IMR-90 (cell line): ENCODE measurements around the gene HACD2. TPM values are rescaled to one million over a fixed set of nuclear protein-coding genes. Genes with fewer than 3 reads are reported as not detected.

Experiments used
- ATAC-seq: fragments of 200-7000 bp; cut with Tn5 transposase; 2 replicates; pipeline ENCODE4 v1.9.1; 2020; ENCODE audit warnings: low read depth, mild to moderate bottlenecking, moderate library complexity
- BruUV-seq: library from RNA; stranded (reverse); fragments of 400-500 nt; replicated peaks from 2 replicates; lab custom pipeline; 2021; lab: Mats Ljungman, UMichigan
- CTCF ChIA-PET: fragments of 300-600 bp; formaldehyde crosslinking; extraction: SDS; loops from one replicate; lab custom pipeline; 2021; ENCODE audit warnings: antibody characterized with exemption; lab: Yijun Ruan, JAX
- POLR2A ChIA-PET: fragments of 300-600 bp; sonication (Branson Sonifier 250); formaldehyde crosslinking; loops from one replicate; lab custom pipeline; 2022; ENCODE audit warnings: antibody characterized with exemption; ENCODE audit not compliant: unreplicated experiment; lab: Charles Lee
- DNase-seq: peaks from one replicate; pipeline ENCODE4 v3.0.0; 2013
- H2AFZ ChIP-seq: replicated peaks from 2 replicates; pipeline ENCODE3; 2013; ENCODE audit warnings: low read length, mild to moderate bottlenecking; ENCODE audit not compliant: poor library complexity
- H2AK5ac ChIP-seq: 2 replicates; pipeline ENCODE4 v1.6.1; 2013; ENCODE audit warnings: low read depth, low read length, inconsistent platforms
- H2AK9ac ChIP-seq: replicated peaks from 2 replicates; pipeline ENCODE3; 2013; ENCODE audit warnings: mild to moderate bottlenecking, low read depth, low read length, moderate library complexity; ENCODE audit not compliant: poor library complexity
- H2BK120ac ChIP-seq: 2 replicates; pipeline ENCODE4 v1.6.1; 2013; ENCODE audit warnings: low read depth, low read length, inconsistent platforms
- H2BK15ac ChIP-seq: 3 replicates; pipeline ENCODE4 v1.6.1; 2013; ENCODE audit warnings: low read depth, low read length, inconsistent platforms
- H2BK20ac ChIP-seq: 2 replicates; pipeline ENCODE4 v1.6.1; 2013; ENCODE audit warnings: low read depth, mild to moderate bottlenecking, inconsistent platforms, low read length, moderate library complexity
- H2BK5ac ChIP-seq: 2 replicates; pipeline ENCODE4 v1.6.1; 2013; ENCODE audit warnings: mild to moderate bottlenecking, low read depth, low read length, inconsistent platforms; ENCODE audit not compliant: poor library complexity, severe bottlenecking
- H3K14ac ChIP-seq: replicated peaks from 2 replicates; pipeline ENCODE4 v1.6.1; 2013; ENCODE audit warnings: low read depth, low read length, inconsistent platforms
- H3K18ac ChIP-seq: 2 replicates; pipeline ENCODE4 v1.6.1; 2013; ENCODE audit warnings: low read depth, low read length, control low read depth
- H3K23ac ChIP-seq: 2 replicates; pipeline ENCODE4 v1.6.1; 2013; ENCODE audit warnings: low read depth, low read length, inconsistent platforms
- H3K27ac ChIP-seq: 2 replicates; pipeline ENCODE4 v1.5.1; 2013; ENCODE audit warnings: mild to moderate bottlenecking, control low read depth, low read length; ENCODE audit not compliant: insufficient read depth
- H3K27me3 ChIP-seq: 2 replicates; pipeline ENCODE4 v1.6.1; 2013; ENCODE audit warnings: low read length; ENCODE audit not compliant: control insufficient read depth, insufficient read depth
- H3K36me3 ChIP-seq: 2 replicates; pipeline ENCODE4 v1.6.1; 2013; ENCODE audit warnings: low read length, mixed read lengths; ENCODE audit not compliant: control insufficient read depth, insufficient read depth
- H3K4ac ChIP-seq: 2 replicates; pipeline ENCODE4 v1.6.1; 2013; ENCODE audit warnings: low read depth, low read length, inconsistent platforms
- H3K4me1 ChIP-seq: 2 replicates; pipeline ENCODE4 v1.6.1; 2013; ENCODE audit warnings: low read length, mixed read lengths; ENCODE audit not compliant: control insufficient read depth, insufficient read depth
- H3K4me2 ChIP-seq: 2 replicates; pipeline ENCODE4 v1.6.1; 2013; ENCODE audit warnings: low read depth, mild to moderate bottlenecking, control low read depth, low read length, moderate library complexity
- H3K4me3 ChIP-seq: 2 replicates; pipeline ENCODE4 v1.5.1; 2013; ENCODE audit warnings: low read depth, mild to moderate bottlenecking, control low read depth, low read length, moderate library complexity; ENCODE audit not compliant: insufficient read depth
- H3K56ac ChIP-seq: 2 replicates; pipeline ENCODE4 v1.6.1; 2013; ENCODE audit warnings: low read length, inconsistent platforms; ENCODE audit not compliant: insufficient read depth; ENCODE audit errors: extremely low read depth
- H3K79me1 ChIP-seq, 2 experiments: 2 replicates each; pipeline ENCODE4 v1.6.1; 2013; ENCODE audit warnings: low read length in 2 of 2, inconsistent platforms in 1 of 2, low read depth in 1 of 2
- H3K9ac ChIP-seq: 2 replicates; pipeline ENCODE4 v1.6.1; 2013; ENCODE audit warnings: low read depth, low read length, control low read depth
- H3K9me1 ChIP-seq: 2 replicates; pipeline ENCODE4 v1.6.1; 2013; ENCODE audit warnings: low read length, inconsistent platforms; ENCODE audit not compliant: insufficient read depth
- H3K9me3 ChIP-seq: 2 replicates; pipeline ENCODE4 v1.6.1; 2013; ENCODE audit warnings: low read length; ENCODE audit not compliant: control insufficient read depth, insufficient read depth
- H4K20me1 ChIP-seq: 2 replicates; pipeline ENCODE4 v1.6.1; 2013; ENCODE audit warnings: low read length, inconsistent platforms; ENCODE audit not compliant: insufficient read depth
- H4K5ac ChIP-seq: 2 replicates; pipeline ENCODE4 v1.6.1; 2013; ENCODE audit warnings: mild to moderate bottlenecking, low read depth, low read length, control low read depth
- H4K8ac ChIP-seq, 2 experiments: 2 replicates each; pipeline ENCODE4 v1.6.1; 2013; ENCODE audit warnings: low read depth in 2 of 2, low read length in 2 of 2, control low read depth in 1 of 2, inconsistent platforms in 1 of 2
- H4K91ac ChIP-seq: 2 replicates; pipeline ENCODE4 v1.6.1; 2013; ENCODE audit warnings: low read depth, low read length, inconsistent platforms; ENCODE audit not compliant: insufficient read depth
- BHLHE40 ChIP-seq: fragments of 150-350 bp; IDR thresholded peaks from 2 replicates; pipeline ENCODE4 v1.6.1; 2016; ENCODE audit warnings: mild to moderate bottlenecking, low read depth, low read length
- FOS ChIP-seq: fragments of 150-350 bp; IDR thresholded peaks from 2 replicates; pipeline ENCODE4 v1.6.1; 2016; ENCODE audit warnings: low read depth, low read length
- MAZ ChIP-seq: IDR thresholded peaks from 2 replicates; pipeline ENCODE4 v1.6.1; 2012; ENCODE audit warnings: low read depth, mild to moderate bottlenecking, low read length, improper control_type of control experiment, moderate library complexity, borderline replicate concordance
- NFE2L2 ChIP-seq: fragments of 150-350 bp; IDR thresholded peaks from 2 replicates; pipeline ENCODE4 v1.6.1; 2016; ENCODE audit warnings: low read depth, mild to moderate bottlenecking, low read length
- POLR2A ChIP-seq: IDR thresholded peaks from 2 replicates; pipeline ENCODE4 v1.6.1; 2012; ENCODE audit warnings: mild to moderate bottlenecking, low read depth, low read length
- RAD21 ChIP-seq: IDR thresholded peaks from 2 replicates; pipeline ENCODE4 v1.6.1; 2012; ENCODE audit warnings: low read length, improper control_type of control experiment
- RCOR1 ChIP-seq: IDR thresholded peaks from 2 replicates; pipeline ENCODE4 v1.6.1; 2012; ENCODE audit warnings: mild to moderate bottlenecking, low read length, improper control_type of control experiment; ENCODE audit not compliant: insufficient replicate concordance
- SMC3 ChIP-seq: fragments of 150-350 bp; IDR thresholded peaks from 2 replicates; pipeline ENCODE4 v1.6.1; 2016; ENCODE audit warnings: low read depth, mild to moderate bottlenecking, antibody characterized with exemption, low read length, moderate library complexity
- WGBS, 2 experiments: methylation state at CpG; one replicate each; pipeline versions ENCODE4 v1.1.5 to v1.1.7; 2013; ENCODE audit warnings: missing lambda C conversion rate in 2 of 2; ENCODE audit not compliant: insufficient read length in 1 of 2; ENCODE audit errors: extremely low coverage in 2 of 2; 5-methylcytosine and 5-hydroxymethylcytosine counted together
- dilution Hi-C: fragments of 300-500 bp; cut with HindIII; formaldehyde crosslinking; loops from one replicate; pipeline ENCODE4 v1.14.3; 2018; ENCODE audit warnings: low sequenced_read_pairs; ENCODE audit not compliant: unreplicated experiment
- in situ Hi-C: fragments of 300-500 bp; cut with MboI; formaldehyde crosslinking; loops from 3 replicates; pipeline ENCODE4 v1.14.3; 2019; ENCODE audit warnings: low sequenced_read_pairs, inconsistent platforms, mixed read lengths
- intact Hi-C: fragments of 100-400 bp; cut with micrococcal nuclease; formaldehyde crosslinking; loops from 2 replicates; pipeline ENCODE4 v1.10.0; 2022
- polyA plus RNA-seq, 3 experiments: library from polyadenylated mRNA; depleted of rRNA; stranded (reverse); fragments of >200 nt; gene quantifications; 2 replicates each; pipeline ENCODE4 v1.2.3, GENCODE V29; 2012; ENCODE audit warnings: low replicate concordance in 1 of 3
- total RNA-seq: library from RNA; depleted of rRNA; stranded (reverse); fragments of >200 nt; gene quantifications from 2 replicates; pipeline ENCODE4 v1.2.3, GENCODE V29; 2012
- TF ChIP-seq, protein P1 (sequence below): fragments of 150-350 bp; IDR thresholded peaks from 2 replicates; pipeline ENCODE4 v1.6.1; 2016; ENCODE audit warnings: low read depth, mild to moderate bottlenecking, low read length, moderate library complexity, borderline replicate concordance
- TF ChIP-seq, protein P2 (sequence below): fragments of 150-350 bp; IDR thresholded peaks from 2 replicates; pipeline ENCODE4 v1.6.1; 2017; ENCODE audit warnings: mild to moderate bottlenecking, antibody characterized with exemption, low read length, low read depth

HACD2 gene
- total and polyA plus RNA-seq, 2 of the 4 experiments (the other 2 are of a cell fraction) = 21.5 to 22.6 TPM

DNA sequence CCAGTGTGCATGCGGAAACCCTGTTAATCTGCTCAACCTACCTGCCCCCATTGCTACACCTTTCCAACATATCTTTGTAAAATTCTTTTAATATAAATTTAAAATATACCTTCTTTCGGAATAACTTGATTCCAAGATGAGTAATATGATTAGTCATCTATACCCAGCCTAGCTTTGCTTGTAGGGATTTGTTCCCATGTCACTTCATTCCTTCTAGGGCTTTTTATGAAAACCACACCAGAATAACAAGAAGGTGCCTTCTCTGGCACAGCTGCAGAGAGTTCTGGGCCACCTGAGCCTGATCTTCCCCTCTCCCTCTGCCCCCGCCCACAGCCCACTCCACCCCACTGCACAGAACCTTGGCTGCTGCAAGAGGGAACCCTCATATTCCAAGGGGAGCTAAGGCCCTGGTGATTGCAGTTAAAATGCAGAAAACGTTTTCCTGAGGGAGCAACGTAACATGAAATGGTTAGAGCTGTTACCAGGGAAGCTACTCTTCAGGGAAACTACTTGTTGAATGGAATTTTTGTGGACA is 38.6 kb upstream of the HACD2 start:
- intact Hi-C loops = no loop called here

More for the DNA sequence above, 38.6 kb upstream of the HACD2 start:
- Histone ChIP-seq H3K14ac (peak overlapping the region; percentile 18; the same call in 1 of the 2 replicates), H2AK5ac (peak overlapping the region; percentile 33; the same call in 1 of the 2 replicates), H4K20me1 (peaks cover 14% of the 10 kb centered on the region), H3K4me3 (no peak overlapping the region), H2BK20ac (peak overlapping the region; percentile 24; the same call in 1 of the 2 replicates), H3K56ac (no peak overlapping the region), H2BK15ac (peak overlapping the region; percentile 42; the same call in 1 of the 3 replicates), H2AK9ac (no peak overlapping the region), H3K9ac (no peak overlapping the region), H3K4me1 (peaks cover 32% of the 10 kb centered on the region), H2BK5ac (peak overlapping the region; percentile 19), H4K91ac (no peak overlapping the region), H3K27me3 (no peaks in the 10 kb centered on the region), H3K23ac (no peak overlapping the region; the same call in 1 of the 2 replicates), H3K9me1 (peaks cover 22% of the 10 kb centered on the region), H3K36me3 (peaks cover 60% of the 10 kb centered on the region), H3K79me1 (peaks cover 12 to 56% of the 10 kb centered on the region in 2 experiments; a peak in 3 of 4 replicates), H3K27ac (peak overlapping the region; percentile 12; the same call in 1 of the 2 replicates), H2BK120ac (peak overlapping the region; percentile 53), H4K5ac (no peak overlapping the region), H3K9me3 (no peaks in the 10 kb centered on the region), H3K18ac (no peak overlapping the region), H2AFZ (no peak overlapping the region), H3K4ac (peak overlapping the region; percentile 23), H4K8ac (0 out of 4 replicates have a peak overlapping the region, but pooled peaks of 1 of the 2 experiments have one; percentile 25), H3K4me2 (no peak overlapping the region)
- no CpG with 5 or more reads among the region's 5 CpGs for WGBS, 2 experiments
- in situ Hi-C loops = no loop called here
- ChIA-PET POLR2A (no interaction called here), CTCF (no interaction called here)
- peak; percentile 66 for DNase-seq
- BruUV-seq = no TSS peak
- TF ChIP-seq SMC3 = no peak
- no peak for TF ChIP-seq RCOR1
- TF ChIP-seq RAD21 = no peak
- TF ChIP-seq NFE2L2 = no peak
- TF ChIP-seq BHLHE40 = no peak
- TF ChIP-seq POLR2A = no peak
- TF ChIP-seq MAZ = no peak
- TF ChIP-seq, protein P1, sequence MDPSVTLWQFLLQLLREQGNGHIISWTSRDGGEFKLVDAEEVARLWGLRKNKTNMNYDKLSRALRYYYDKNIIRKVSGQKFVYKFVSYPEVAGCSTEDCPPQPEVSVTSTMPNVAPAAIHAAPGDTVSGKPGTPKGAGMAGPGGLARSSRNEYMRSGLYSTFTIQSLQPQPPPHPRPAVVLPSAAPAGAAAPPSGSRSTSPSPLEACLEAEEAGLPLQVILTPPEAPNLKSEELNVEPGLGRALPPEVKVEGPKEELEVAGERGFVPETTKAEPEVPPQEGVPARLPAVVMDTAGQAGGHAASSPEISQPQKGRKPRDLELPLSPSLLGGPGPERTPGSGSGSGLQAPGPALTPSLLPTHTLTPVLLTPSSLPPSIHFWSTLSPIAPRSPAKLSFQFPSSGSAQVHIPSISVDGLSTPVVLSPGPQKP = no peak
- TF ChIP-seq, protein P2, sequence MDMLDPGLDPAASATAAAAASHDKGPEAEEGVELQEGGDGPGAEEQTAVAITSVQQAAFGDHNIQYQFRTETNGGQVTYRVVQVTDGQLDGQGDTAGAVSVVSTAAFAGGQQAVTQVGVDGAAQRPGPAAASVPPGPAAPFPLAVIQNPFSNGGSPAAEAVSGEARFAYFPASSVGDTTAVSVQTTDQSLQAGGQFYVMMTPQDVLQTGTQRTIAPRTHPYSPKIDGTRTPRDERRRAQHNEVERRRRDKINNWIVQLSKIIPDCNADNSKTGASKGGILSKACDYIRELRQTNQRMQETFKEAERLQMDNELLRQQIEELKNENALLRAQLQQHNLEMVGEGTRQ = no peak
- no peak for TF ChIP-seq FOS
- dilution Hi-C loops = no loop called here
- no peak for ATAC-seq
